ENCODE results near the gene SHISA3. TPM values are rescaled to one million over a fixed set of nuclear protein-coding genes. Genes with fewer than 3 reads are reported as not detected.
"Not testable (repeated sequence)": the region's sequence is repeated elsewhere in the genome, so short reads cannot be mapped to it uniquely, and the experiment has no call there.

SHISA3 gene
- polyA plus RNA-seq (ENCODE audit: insufficient read depth in 1 of 5, insufficient read length in 5 of 5, low replicate concordance in 1 of 5) = 10 to 100 TPM; 32.0 to 49.3 (median 33.6) TPM
- long read RNA-seq, donor 1, transcript SHISA3-201 (2 exons, 1,971 nt) = major isoform, 40 of 58 reads
- long read RNA-seq, donor 1, partial matches to known transcripts = 18 of 58 reads
- long read RNA-seq, donor 1, other reads (novel, unspliced or antisense) = 0 of 58 reads
- long read RNA-seq, donor 2, transcript SHISA3-201 (2 exons, 1,971 nt) = major isoform, 15 of 25 reads
- long read RNA-seq, donor 2, partial matches to known transcripts = 10 of 25 reads
- long read RNA-seq, donor 2, other reads (novel, unspliced or antisense) = 0 of 25 reads
- long read RNA-seq, donor 3, transcript SHISA3-201 (2 exons, 1,971 nt) = major isoform, 17 of 33 reads
- long read RNA-seq, donor 3, partial matches to known transcripts = 16 of 33 reads
- long read RNA-seq, donor 3, other reads (novel, unspliced or antisense) = 0 of 33 reads
- long read RNA-seq, donor 4, transcript SHISA3-201 (2 exons, 1,971 nt) = major isoform, 21 of 21 reads
- long read RNA-seq, donor 4, partial matches to known transcripts = 0 of 21 reads
- long read RNA-seq, donor 4, other reads (novel, unspliced or antisense) = 0 of 21 reads
- long read RNA-seq, donor 5, transcript SHISA3-201 (2 exons, 1,971 nt) = major isoform, 43 of 43 reads
- long read RNA-seq, donor 5, partial matches to known transcripts = 0 of 43 reads
- long read RNA-seq, donor 5, other reads (novel, unspliced or antisense) = 0 of 43 reads
- long read RNA-seq, donor 6, transcript SHISA3-201 (2 exons, 1,971 nt) = major isoform, 29 of 29 reads
- long read RNA-seq, donor 6, partial matches to known transcripts = 0 of 29 reads
- long read RNA-seq, donor 6, other reads (novel, unspliced or antisense) = 0 of 29 reads
- long read RNA-seq, donor 7, transcript SHISA3-201 (2 exons, 1,971 nt) = major isoform, 31 of 31 reads
- long read RNA-seq, donor 7, partial matches to known transcripts = 0 of 31 reads
- long read RNA-seq, donor 7, other reads (novel, unspliced or antisense) = 0 of 31 reads
- long read RNA-seq, donor 8, transcript SHISA3-201 (2 exons, 1,971 nt) = major isoform, 11 of 11 reads
- long read RNA-seq, donor 8, partial matches to known transcripts = 0 of 11 reads
- long read RNA-seq, donor 8, other reads (novel, unspliced or antisense) = 0 of 11 reads

DNA sequence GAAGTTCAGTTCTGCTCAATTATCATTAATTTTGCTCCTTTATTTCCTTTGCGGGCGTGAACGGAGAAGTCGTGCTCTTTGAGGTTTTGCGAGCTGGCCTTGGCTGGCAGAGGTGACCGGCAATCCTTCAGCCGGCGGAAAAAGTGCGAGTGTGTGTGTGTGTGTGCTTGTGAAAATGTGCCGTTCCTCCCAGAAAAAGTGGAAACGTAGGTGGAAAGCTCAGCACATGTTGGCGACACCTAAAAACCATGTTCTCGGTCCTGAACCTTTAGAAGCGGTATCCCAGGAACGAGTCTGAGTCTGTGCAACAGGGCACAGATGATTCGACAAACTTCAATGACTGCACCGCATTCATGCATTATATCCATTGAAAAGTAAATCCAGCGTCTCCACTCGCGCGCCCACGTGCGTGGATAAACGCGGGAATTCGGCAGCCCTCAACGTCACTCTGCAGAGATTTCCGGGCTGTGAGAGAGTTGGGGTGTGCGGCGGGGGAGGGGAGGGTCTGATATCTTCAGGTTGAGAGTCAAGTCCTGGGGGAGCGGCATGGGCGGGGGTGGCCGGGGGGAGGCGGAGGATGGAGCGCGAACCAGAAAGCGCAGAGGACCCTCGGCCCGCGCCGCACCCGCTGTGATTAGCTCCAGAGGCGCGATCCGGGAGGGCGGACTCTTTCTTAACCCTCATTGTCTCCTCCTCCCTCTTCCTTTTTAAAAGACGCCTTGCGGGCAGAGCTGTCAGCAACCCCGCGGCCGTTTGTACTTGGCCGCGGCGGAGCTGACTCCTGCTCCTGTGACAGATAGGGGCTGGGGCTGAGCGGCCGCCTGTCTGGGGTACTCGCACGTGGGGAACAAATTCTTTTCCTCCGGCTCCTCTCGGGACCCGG, at the start of gene SHISA3:
Gene SHISA3 (plus strand): TSS at position 737 of the 883 bp plus-strand sequence. CDS start 569 bp downstream, outside the sequence.
- peak; percentile 62 to 67 for DNase-seq

GRCh38 chr4:42348247-42348646, 49.0 kb upstream of the SHISA3 start:
- no peak for DNase-seq

GRCh38 chr4:42348692-42349091, 48.6 kb upstream of the SHISA3 start:
- DNase-seq = no peak

DNA sequence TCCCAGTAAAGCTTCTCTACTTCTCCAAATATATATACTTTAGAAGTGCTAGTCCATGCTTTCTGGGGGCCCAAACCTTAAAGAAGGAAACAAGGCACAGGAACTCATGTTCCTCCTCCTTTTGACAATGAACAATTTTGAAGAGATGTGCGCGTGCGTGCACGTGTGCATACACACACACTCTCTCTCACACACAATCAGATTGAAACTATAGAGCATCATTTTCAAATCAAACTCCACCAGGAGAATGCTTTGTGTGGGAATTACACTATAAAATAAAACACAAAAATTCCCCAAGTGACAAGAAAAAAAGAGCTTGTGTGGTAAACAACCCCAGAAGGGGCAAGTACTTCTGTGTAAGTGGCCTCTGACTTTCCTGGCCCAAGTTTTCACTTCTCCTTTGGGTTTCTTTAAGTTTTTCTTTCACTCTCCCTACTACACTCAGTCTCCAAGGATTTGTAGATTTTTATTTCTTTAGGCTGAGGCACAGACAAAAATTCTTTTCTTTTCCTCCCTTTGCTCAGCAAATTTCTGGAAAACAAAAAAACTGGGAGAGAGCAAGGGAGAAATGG, 46.6 kb upstream of the SHISA3 start:
- no peak for DNase-seq

DNA sequence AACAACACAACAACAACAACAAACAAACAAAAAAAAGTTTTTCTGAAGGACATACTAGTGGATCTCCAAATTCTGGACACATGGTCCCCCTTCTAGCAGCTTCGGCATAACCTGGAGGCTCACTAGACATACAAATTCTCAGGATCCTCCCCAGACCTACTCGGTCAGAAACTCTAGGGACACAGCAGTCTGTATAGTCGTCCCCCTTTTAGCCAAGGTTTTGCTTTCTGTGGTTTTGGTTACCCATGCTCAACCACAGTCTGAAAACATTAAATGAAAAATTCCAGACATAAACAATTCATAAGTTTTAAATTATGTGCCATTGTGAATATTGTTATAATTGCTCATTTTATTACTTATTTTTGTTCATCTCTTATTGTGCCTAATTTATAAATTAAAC, 45.2 kb upstream of the SHISA3 start:
- DNase-seq = no peak

- no peak for DNase-seq
These were observed 40.0 kb upstream of the SHISA3 start for GRCh38 chr4:42357325-42357724.

DNA sequence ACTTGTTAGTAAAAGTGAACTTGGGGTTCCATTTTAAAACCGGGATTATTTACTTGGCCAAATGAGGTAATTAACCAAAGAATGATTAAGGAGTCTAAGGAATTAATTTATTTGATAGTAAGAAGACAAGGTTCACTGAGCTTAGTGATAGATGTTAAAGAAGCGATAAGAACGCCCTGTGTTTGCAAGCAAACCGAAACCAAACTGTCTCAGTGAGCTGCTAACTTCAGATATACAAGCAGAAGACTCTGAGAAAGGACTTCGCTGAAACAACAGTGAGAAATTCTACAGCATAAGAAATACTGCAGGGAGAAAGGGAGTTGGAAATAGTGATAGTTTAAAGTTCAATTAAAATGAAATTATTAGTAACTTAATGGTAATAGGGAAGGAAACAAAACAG, 37.6 kb upstream of the SHISA3 start:
- no peak for DNase-seq

DNA sequence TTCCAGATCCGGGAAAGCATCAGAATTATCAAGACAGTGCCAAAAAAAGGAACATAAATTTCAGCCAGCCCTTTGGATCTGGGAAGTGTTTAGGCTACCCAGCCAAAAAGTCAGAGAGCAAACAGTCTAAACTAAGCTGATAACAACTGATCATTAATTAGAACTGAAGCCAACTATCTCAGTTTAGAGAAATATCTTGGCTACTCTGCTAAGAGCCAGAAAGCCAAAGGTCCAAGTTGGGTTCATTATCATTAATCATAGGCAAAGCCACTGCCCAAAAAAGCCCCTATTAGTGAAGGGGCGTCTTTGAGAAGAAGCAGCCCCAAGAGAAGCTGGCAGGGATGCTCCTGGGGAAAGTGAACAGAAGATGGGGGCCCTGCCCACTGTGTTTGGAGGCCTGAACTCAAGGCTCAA, 37.0 kb upstream of the SHISA3 start:
- peak; percentile 84 to 87 for DNase-seq

DNA sequence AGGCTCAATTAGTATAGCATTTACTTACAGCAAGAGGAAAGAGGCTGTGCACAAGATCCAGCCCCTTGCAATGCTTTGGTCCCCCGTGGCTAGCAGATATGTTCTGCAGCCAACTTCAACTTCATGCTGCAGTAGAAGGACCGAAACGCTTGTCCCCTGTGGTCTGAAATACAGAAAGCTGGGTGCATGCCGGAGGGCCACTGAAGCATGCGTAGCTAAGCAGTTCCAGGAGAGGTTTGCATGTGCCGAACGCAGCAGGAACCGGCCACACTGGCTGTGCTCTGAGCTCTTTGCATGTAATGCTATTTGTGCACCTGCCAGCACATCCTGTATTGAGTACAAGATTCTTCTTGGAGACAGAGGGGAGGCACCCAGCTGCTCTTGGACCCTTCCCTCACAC, 35.8 kb upstream of the SHISA3 start:
- DNase-seq = no peak

DNA sequence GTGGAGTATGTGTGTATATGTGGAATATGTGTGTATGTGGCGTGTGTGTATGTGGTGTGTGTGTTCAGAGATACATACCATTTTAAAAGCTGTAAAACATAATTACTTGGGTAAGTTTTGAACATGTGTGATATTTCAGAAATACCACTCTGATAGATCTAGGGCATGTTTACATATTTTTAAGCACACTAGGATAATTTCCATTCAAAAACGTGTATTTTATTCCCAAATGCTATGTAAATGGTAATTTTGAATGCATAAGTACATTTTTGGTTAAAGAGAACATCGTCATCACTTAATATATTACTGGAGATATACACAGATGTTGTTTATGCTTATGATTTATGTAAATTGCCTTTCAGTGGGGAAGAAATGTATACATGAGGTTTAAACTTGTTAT, 34.7 kb upstream of the SHISA3 start:
- DNase-seq = peak; percentile 57 to 65

DNA sequence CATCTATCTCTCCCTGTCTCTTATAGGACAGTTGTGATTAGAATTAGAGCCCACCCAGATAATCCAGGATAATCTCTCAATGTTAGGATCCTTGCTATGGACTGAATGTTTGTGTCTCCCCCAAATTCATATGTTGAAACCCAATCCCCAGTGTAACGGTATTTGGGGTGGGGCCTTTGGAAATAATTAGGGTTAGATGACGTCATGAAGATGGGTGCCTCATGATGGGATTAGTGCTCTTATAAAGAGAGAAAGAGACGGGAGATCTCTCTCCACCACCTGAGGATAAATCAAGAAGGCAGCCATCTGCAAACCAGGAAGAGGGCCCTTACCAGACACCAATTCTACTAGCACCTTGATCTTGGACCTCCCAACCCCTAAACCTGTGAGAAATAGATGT, 33.7 kb upstream of the SHISA3 start:
- no peak for DNase-seq

DNA sequence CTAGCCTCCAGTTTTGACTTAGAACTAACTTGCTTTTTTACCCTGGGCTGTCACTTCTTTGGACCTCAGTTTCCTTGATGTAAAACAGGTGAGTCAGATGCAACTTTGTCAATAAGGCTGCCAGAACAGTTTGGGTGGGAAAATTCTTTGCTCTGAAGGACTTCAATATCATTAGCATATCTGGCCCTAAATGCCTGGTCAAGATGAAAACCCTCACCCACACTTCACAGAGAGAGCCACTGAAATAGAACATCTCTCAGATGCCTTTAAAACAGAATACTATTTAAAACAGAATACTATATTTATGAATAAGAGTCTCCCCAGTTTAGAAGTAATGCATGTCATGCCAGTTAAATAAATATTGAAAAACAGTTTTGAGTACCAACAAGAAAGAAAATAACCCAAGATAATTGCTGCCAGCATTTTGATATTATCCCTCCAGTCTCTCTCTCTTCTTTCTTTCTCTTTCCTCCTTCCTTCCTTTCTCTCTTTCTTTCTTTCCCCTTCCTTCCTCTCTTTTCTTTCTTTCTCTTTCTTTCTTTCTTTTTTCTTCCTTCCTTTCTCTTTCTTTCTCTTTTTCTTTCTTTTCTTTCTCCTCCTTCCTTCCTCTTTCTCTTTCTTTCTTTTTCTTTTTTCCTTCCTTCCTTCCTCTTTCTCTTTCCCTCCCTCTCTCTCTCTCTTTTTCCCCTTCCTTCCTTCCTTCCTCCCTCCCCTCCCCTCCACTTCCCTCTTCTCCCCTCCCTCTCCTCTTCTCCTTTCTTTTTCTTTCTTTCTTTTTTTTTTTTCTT, 32.8 kb upstream of the SHISA3 start:
- peak in 1 of 2 donors; percentile 26 for DNase-seq

DNA sequence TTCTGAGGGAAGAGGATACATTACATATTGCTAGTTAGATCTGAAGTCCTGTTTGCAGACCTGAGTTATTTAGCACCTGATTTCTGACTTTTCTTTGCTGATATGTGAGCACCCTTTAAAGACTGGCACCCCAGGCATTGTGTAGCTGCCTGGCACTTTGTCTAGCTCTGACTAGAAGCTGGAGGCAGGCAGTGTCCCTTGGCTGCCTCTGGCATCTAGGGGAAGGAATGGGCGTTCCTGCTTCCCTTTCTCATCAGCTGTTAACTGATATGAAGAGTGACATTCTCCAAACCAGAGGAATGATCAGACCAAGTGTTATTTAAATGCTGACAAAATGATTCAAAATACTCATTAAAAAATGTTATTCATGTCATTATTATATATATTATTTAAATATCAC, 30.3 kb upstream of the SHISA3 start:
- no peak for DNase-seq

DNA sequence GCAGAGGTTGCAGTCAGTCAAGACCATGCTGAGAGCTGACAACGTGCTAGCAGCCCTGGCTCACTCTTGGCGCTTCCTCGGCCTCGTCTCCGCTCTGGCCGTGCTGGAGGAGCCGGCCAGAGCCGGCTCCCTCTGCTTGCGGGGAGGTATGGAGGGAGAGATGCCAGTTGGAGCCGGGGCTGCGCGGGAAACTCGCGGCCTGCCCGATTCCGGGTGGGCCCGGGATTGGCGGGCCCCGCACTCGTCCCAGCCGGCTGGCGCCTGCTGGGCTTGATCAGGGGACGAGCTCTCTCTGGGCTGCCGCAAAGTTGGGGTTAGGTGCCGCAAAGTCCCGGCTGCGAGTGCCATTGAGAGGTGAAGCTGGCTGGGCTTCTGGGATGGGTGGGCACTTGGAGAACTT, 27.8 kb upstream of the SHISA3 start:
- no peak for DNase-seq

GRCh38 chr4:42371305-42372252, 25.7 kb upstream of the SHISA3 start:
- peak in 1 of 2 donors; percentile 42 for DNase-seq

DNA sequence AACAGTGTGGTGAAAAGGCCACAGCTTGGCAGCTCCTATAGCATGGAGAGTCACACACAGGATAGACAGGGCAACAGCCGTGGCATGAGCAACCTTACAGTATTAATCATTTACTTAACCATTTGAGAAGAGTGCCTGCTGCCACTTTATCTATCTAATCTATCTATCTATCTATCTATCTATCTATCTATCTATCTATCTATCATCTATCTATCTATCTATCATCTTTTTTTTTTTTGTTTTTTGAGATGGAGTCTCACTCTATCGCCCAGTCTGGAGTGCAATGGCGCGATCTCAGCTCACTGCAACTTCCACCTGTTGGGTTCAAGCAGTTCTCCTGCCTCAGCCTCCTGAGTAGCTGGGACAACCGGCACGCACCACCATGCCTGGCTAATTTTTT, 25.0 kb upstream of the SHISA3 start:
- DNase-seq = not testable (repeated sequence)

DNA sequence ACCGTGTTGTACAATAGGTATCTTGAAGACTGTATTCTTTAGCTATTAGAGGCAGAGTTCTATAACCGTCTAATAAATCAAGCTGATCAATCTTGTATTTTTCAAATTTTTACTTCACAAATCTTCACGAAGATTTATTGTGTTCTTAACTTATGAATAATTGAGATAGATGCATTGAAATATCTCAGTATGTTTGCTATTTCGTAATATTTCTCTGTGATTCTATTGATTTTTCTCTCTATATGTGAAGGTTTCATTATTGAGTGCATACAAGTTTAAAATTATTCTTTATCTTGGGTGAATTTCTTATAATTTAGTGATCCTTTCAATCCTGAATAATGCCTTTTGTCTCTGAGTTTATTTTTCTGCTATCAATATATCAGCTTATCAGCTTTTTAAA, 19.8 kb upstream of the SHISA3 start:
- DNase-seq = no peak

DNA sequence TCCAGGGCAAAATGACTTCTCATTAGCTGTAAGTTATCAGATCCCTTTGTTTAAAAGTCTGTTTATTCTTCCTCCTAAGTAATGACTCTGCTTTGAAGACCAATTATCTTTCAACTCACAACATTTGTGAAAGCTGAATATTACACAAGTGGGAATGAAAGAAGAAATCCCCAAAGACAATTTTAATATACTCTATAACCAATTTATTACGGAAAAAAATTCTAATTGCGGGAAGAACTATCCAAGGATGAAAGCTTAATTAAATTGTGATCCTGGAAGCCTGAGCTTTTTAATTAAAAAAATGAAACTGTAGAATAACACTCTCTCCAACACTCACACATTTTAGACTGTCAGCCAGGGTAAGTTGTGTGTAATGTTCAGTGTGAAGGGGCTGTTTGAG, 15.6 kb upstream of the SHISA3 start:
- no peak for DNase-seq

- peak; percentile 90 to 91 for DNase-seq
These were observed 11.8 kb upstream of the SHISA3 start for GRCh38 chr4:42385516-42385915.

Data from right lung (tissue), 10 donors.